ENCODE results near the gene ABHD17B.

- no peak for TF ChIP-seq TEAD4 (IDR thresholded peaks at IDR 0.05)
- TF ChIP-seq TAF1 (IDR thresholded peaks at IDR 0.05; ENCODE audit: low read depth): no peak
- TF ChIP-seq CREB1 (IDR thresholded peaks at IDR 0.05; ENCODE audit: low read depth): no peak
- no peak for TF ChIP-seq USF1 (IDR thresholded peaks at IDR 0.05)
- no peak for TF ChIP-seq MAX (IDR thresholded peaks at IDR 0.05)
- no peak for TF ChIP-seq RAD21 (IDR thresholded peaks at IDR 0.05; ENCODE audit: low read depth)
- TF ChIP-seq CEBPB (IDR thresholded peaks at IDR 0.05): no peak
Measured at GRCh38 chr9:71863631-71864030, 47.4 kb downstream of the ABHD17B start.

Measured in Ishikawa (cell line).